Endothelial cell of umbilical vein (primary cell): ENCODE measurements around the gene BPIFA2. TPM values are rescaled to one million over a fixed set of nuclear protein-coding genes. Genes with fewer than 3 reads are reported as not detected.

Experiments used
- BruUV-seq: library from RNA; stranded (reverse); fragments of 400-500 nt; replicated peaks from 2 replicates; lab custom pipeline; 2021; lab: Mats Ljungman, UMichigan
- CTCF ChIA-PET: fragments of 300-600, 350-600 bp; sonication (Branson Sonifier 250); formaldehyde crosslinking; loops from one replicate; lab custom pipeline; 2021; ENCODE audit warnings: antibody characterized with exemption, inconsistent platforms; lab: Charles Lee
- POLR2A ChIA-PET: fragments of 300-600, 350-600 bp; sonication (Branson Sonifier 250); formaldehyde crosslinking; loops from one replicate; lab custom pipeline; 2021; ENCODE audit warnings: antibody characterized with exemption, inconsistent platforms; lab: Charles Lee
- DNase-seq: peaks from one replicate; pipeline ENCODE4 v3.0.0-alpha.2; 2011; ENCODE audit warnings: low read depth, low spot score
- FAIRE-seq: peaks from 2 replicates; lab custom pipeline; 2011; peaks lifted over from hg19 to GRCh38; lab: Jason Lieb, UNC
- H2AFZ ChIP-seq: 2 replicates; pipeline ENCODE4 v1.6.0; 2012; ENCODE audit warnings: low read depth, low read length, control low read depth, inconsistent platforms
- H3K27ac ChIP-seq: 2 replicates; pipeline ENCODE4 v1.5.1; 2011; ENCODE audit warnings: low read depth, mild to moderate bottlenecking, control low read depth, low read length, moderate library complexity; ENCODE audit not compliant: insufficient read depth
- H3K27me3 ChIP-seq, 2 experiments: 2 replicates each; pipeline versions ENCODE4 v1.6.0 to v1.6.1; 2011; ENCODE audit warnings: low read length in 2 of 2, mixed read lengths in 1 of 2; ENCODE audit not compliant: control insufficient read depth in 2 of 2, insufficient read depth in 2 of 2
- H3K36me3 ChIP-seq, 2 experiments: 2 replicates in 1 of 2; 3 replicates in 1 of 2; pipeline ENCODE4 v1.5.1; 2011; ENCODE audit warnings: low read length in 2 of 2, mild to moderate bottlenecking in 1 of 2, moderate library complexity in 1 of 2; ENCODE audit not compliant: control insufficient read depth in 2 of 2, insufficient read depth in 2 of 2; ENCODE audit errors: extremely low read depth in 1 of 2
- H3K4me1 ChIP-seq: 3 replicates; pipeline ENCODE4 v1.5.1; 2011; ENCODE audit warnings: mild to moderate bottlenecking, low read length; ENCODE audit not compliant: control insufficient read depth, insufficient read depth; ENCODE audit errors: extremely low read depth
- H3K4me2 ChIP-seq: 2 replicates; pipeline ENCODE4 v1.6.1; 2011; ENCODE audit warnings: low read length, control low read depth, mixed read lengths; ENCODE audit not compliant: insufficient read depth
- H3K4me3 ChIP-seq, 3 experiments: fragments of 200-600 bp in 1 of 3; sonication (generic), shearing (Covaris generic) in 1 of 3; replicated peaks in 1 of 3; 2 replicates each; pipeline ENCODE4 v1.5.1; 2011 to 2016; ENCODE audit warnings: control low read depth in 3 of 3, low read length in 3 of 3, mild to moderate bottlenecking in 2 of 3, inconsistent platforms in 1 of 3, low read depth in 1 of 3, moderate library complexity in 1 of 3; ENCODE audit not compliant: insufficient read depth in 1 of 3
- H3K79me2 ChIP-seq: 2 replicates; pipeline ENCODE4 v1.6.0; 2012; ENCODE audit warnings: low read length, inconsistent platforms; ENCODE audit not compliant: control insufficient read depth, insufficient read depth
- H3K9ac ChIP-seq: replicated peaks from 2 replicates; pipeline ENCODE3; 2011; ENCODE audit warnings: low read length, control low read depth; ENCODE audit not compliant: insufficient read depth; ENCODE audit errors: extremely low read depth
- H3K9me1 ChIP-seq: replicated peaks from 3 replicates; pipeline ENCODE4 v1.6.0; 2011; ENCODE audit warnings: mild to moderate bottlenecking, low read length; ENCODE audit not compliant: control insufficient read depth, insufficient read depth; ENCODE audit errors: extremely low read depth
- H3K9me3 ChIP-seq: replicated peaks from 2 replicates; pipeline ENCODE4 v1.5.1; 2012; ENCODE audit warnings: low read length, inconsistent platforms; ENCODE audit not compliant: control insufficient read depth, insufficient read depth
- H4K20me1 ChIP-seq: replicated peaks from 2 replicates; pipeline ENCODE3; 2011; ENCODE audit warnings: mild to moderate bottlenecking, low read length; ENCODE audit not compliant: control insufficient read depth, insufficient read depth; ENCODE audit errors: extremely low read depth
- CTCF ChIP-seq, 2 donors: IDR thresholded peaks; 1 replicate in 1 of 2; 2 replicates in 1 of 2; pipeline ENCODE4 v1.5.1; 2011; ENCODE audit warnings: low read length in 2 of 2, mild to moderate bottlenecking in 2 of 2, moderate library complexity in 2 of 2, control low read depth in 1 of 2, inconsistent platforms in 1 of 2, low read depth in 1 of 2; ENCODE audit not compliant: insufficient read depth in 1 of 2; ENCODE audit errors: extremely low read depth in 1 of 2
- EZH2 ChIP-seq: IDR thresholded peaks from 2 replicates; pipeline ENCODE4 v1.6.1; 2012; ENCODE audit warnings: borderline replicate concordance, low read depth, mild to moderate bottlenecking, moderate library complexity, low read length, inconsistent platforms; ENCODE audit not compliant: severe bottlenecking
- FOS ChIP-seq: IDR thresholded peaks from 2 replicates; pipeline ENCODE4 v1.6.1; 2011; ENCODE audit warnings: mild to moderate bottlenecking, low read length, moderate library complexity, borderline replicate concordance; ENCODE audit not compliant: insufficient read depth
- GATA2 ChIP-seq: IDR thresholded peaks from 2 replicates; pipeline ENCODE4 v1.7.0; 2011; ENCODE audit warnings: low read depth, mild to moderate bottlenecking, moderate library complexity, mixed read lengths, low read length; ENCODE audit not compliant: insufficient read length, insufficient read depth
- JUN ChIP-seq: IDR thresholded peaks from 2 replicates; pipeline ENCODE4 v1.6.1; 2011; ENCODE audit warnings: borderline replicate concordance, low read depth; ENCODE audit not compliant: insufficient read length, insufficient read depth
- MAX ChIP-seq: IDR thresholded peaks from 2 replicates; pipeline ENCODE4 v1.6.1; 2011; ENCODE audit not compliant: insufficient read depth, insufficient read length
- MYC ChIP-seq: IDR thresholded peaks from one replicate; pipeline ENCODE4 v1.6.1; 2011; ENCODE audit warnings: mild to moderate bottlenecking, low read depth, low read length
- POLR2A ChIP-seq: IDR thresholded peaks from 2 replicates; pipeline ENCODE4 v1.6.1; 2012; ENCODE audit warnings: low read depth, mild to moderate bottlenecking, control low read depth, low read length
- POLR2AphosphoS5 ChIP-seq: IDR thresholded peaks from 2 replicates; pipeline ENCODE4 v1.6.1; 2012; ENCODE audit warnings: low read depth, mild to moderate bottlenecking, control low read depth, low read length, moderate library complexity; ENCODE audit not compliant: insufficient read depth
- dilution Hi-C: fragments of 300-500 bp; cut with MboI; formaldehyde crosslinking; loops from one replicate; pipeline ENCODE4 v1.15.0; 2019; ENCODE audit warnings: low sequenced_read_pairs; ENCODE audit not compliant: extremely low pct_ligation_motif_present
- intact Hi-C: fragments of 100-400 bp; cut with micrococcal nuclease; formaldehyde crosslinking; loops from one replicate; pipeline ENCODE4 v1.10.0; 2022
- polyA plus RNA-seq, 4 experiments: library from polyadenylated mRNA; depleted of rRNA in 3 of 4; stranded (reverse) in 3 of 4; unstranded in 1 of 4; fragments of >200 nt; gene quantifications; 2 replicates each; pipeline versions ENCODE4 v1.2.1 to v1.2.3, GENCODE V29; 2011 to 2012; ENCODE audit warnings: missing spikeins in 1 of 4
- total RNA-seq: library from RNA; stranded (reverse); gene quantifications from 2 replicates; pipeline ENCODE4 v1.2.3, GENCODE V29; 2021

The BPIFA2 gene
- total and polyA plus RNA-seq, 2 donors (not counting 3 experiments of a cell fraction or from before 2014, with no cell fraction given) = not detected

GRCh38 chr20:33127422-33128097 is 40.4 kb upstream of the BPIFA2 start:
- intact Hi-C loops = no loop called here
- no peaks in the 10 kb centered on the region for H3K9me3 ChIP-seq
- no peak overlapping the region for H3K4me2 ChIP-seq
- H3K79me2 ChIP-seq = no peaks in the 10 kb centered on the region
- no peak overlapping the region for H2AFZ ChIP-seq
- no peak overlapping the region for H3K4me3 ChIP-seq
- H3K27ac ChIP-seq = no peak overlapping the region
- POLR2A ChIA-PET = no interaction called here
- no peak overlapping the region for H3K9ac ChIP-seq
- TF ChIP-seq EZH2 = no peak
- no peak for TF ChIP-seq MAX
- TF ChIP-seq CTCF (IDR thresholded peaks at IDR 0.05; ENCODE audit: extremely low read depth in 1 of 2, insufficient read depth in 1 of 2, low read depth in 1 of 2, low read length in 2 of 2) = no peak
- TF ChIP-seq MYC = no peak
- no peak for TF ChIP-seq POLR2A
- no peak for TF ChIP-seq POLR2AphosphoS5
- no peak for TF ChIP-seq JUN
- no peak for TF ChIP-seq FOS
- no peak for TF ChIP-seq GATA2
- no peaks in the 10 kb centered on the region for H3K4me1 ChIP-seq
- CTCF ChIA-PET = no interaction called here
- H4K20me1 ChIP-seq = no peaks in the 10 kb centered on the region
- BruUV-seq = no TSS peak
- dilution Hi-C loops = no loop called here
- no peak for FAIRE-seq
- no peak for DNase-seq
- H3K9me1 ChIP-seq = no peaks in the 10 kb centered on the region
- no peaks in the 10 kb centered on the region for H3K36me3 ChIP-seq
- H3K27me3 ChIP-seq = no peaks in the 10 kb centered on the region
